WERI-Rb-1 (cell line): ENCODE data around the gene ELMO3.

Source experiments
- DNase-seq: peaks from one replicate; pipeline ENCODE4 v3.0.0-alpha.2; 2020
- H3K27ac ChIP-seq: fragments of 250-450 bp; sonication (Bioruptor Pico); 2 replicates; pipeline ENCODE4 v1.5.1; 2020; ENCODE audit warnings: mild to moderate bottlenecking, moderate library complexity
- H3K27me3 ChIP-seq: fragments of 250-450 bp; sonication (Bioruptor Pico); 2 replicates; pipeline ENCODE4 v1.5.1; 2021; ENCODE audit warnings: mild to moderate bottlenecking, low read depth, moderate library complexity; ENCODE audit not compliant: insufficient read depth, severe bottlenecking
- H3K36me3 ChIP-seq: fragments of 250-450 bp; sonication (Bioruptor Pico); 2 replicates; pipeline ENCODE4 v1.5.1; 2020; ENCODE audit warnings: mild to moderate bottlenecking, moderate library complexity
- H3K4me3 ChIP-seq: 2 replicates; pipeline ENCODE4 v1.5.1; 2011; ENCODE audit warnings: low read depth, mild to moderate bottlenecking, control low read depth, low read length
- H3K9me3 ChIP-seq: fragments of 250-450 bp; sonication (Bioruptor Pico); 2 replicates; pipeline ENCODE4 v1.5.1; 2021; ENCODE audit warnings: mild to moderate bottlenecking, moderate library complexity; ENCODE audit not compliant: severe bottlenecking
- TF ChIP-seq, protein P1 (sequence below): IDR thresholded peaks from 2 replicates; pipeline ENCODE4 v1.5.1; 2011; ENCODE audit warnings: low read depth, mild to moderate bottlenecking, control low read depth, inconsistent platforms, low read length

ELMO3 gene

GRCh38 chr16:67208154-67208896 lies 9.4 kb downstream of the ELMO3 start:
- Histone ChIP-seq H3K27me3 (no peaks in the 10 kb centered on the region), H3K27ac (no peak overlapping the region), H3K9me3 (no peaks in the 10 kb centered on the region), H3K36me3 (peaks cover 13% of the 10 kb centered on the region), H3K4me3 (no peak overlapping the region)
- no peak for DNase-seq
- TF ChIP-seq, protein P1, sequence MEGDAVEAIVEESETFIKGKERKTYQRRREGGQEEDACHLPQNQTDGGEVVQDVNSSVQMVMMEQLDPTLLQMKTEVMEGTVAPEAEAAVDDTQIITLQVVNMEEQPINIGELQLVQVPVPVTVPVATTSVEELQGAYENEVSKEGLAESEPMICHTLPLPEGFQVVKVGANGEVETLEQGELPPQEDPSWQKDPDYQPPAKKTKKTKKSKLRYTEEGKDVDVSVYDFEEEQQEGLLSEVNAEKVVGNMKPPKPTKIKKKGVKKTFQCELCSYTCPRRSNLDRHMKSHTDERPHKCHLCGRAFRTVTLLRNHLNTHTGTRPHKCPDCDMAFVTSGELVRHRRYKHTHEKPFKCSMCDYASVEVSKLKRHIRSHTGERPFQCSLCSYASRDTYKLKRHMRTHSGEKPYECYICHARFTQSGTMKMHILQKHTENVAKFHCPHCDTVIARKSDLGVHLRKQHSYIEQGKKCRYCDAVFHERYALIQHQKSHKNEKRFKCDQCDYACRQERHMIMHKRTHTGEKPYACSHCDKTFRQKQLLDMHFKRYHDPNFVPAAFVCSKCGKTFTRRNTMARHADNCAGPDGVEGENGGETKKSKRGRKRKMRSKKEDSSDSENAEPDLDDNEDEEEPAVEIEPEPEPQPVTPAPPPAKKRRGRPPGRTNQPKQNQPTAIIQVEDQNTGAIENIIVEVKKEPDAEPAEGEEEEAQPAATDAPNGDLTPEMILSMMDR = no peak

DNA sequence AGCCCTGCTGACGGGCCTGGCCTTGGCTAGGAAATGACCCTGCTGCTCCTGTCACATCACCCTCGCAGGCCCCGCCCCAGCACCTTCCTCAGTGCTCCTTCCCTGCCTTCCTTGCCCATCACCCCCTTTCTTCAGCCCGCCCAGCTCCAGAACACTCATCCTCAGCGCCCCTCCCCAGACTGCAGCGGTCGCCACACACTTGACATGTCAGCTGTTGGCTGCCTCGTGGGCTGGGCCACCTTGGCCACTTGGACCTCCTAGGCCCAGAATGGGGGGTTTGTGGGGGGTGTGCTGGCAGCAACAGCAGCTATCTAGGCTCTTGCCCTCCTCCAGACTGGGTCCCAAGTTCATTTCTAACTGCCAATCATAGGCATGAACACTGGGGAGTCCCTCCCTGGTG lies 10.6 kb downstream of the ELMO3 start:
- DNase-seq = no peak
- Histone ChIP-seq H3K27ac (no peak overlapping the region), H3K27me3 (no peaks in the 10 kb centered on the region), H3K9me3 (no peaks in the 10 kb centered on the region), H3K36me3 (peaks cover 2% of the 10 kb centered on the region; the same call in 1 of the 2 replicates), H3K4me3 (no peak overlapping the region)
- TF ChIP-seq, protein P1 = no peak

GRCh38 chr16:67210069-67210937 lies 11.4 kb downstream of the ELMO3 start:
- H3K36me3 ChIP-seq = no peaks in the 10 kb centered on the region
- H3K27me3 ChIP-seq = no peaks in the 10 kb centered on the region
- H3K4me3 ChIP-seq = no peak overlapping the region
- no peaks in the 10 kb centered on the region for H3K9me3 ChIP-seq
- TF ChIP-seq, protein P1 = no peak
- no peak overlapping the region for H3K27ac ChIP-seq
- no peak for DNase-seq

DNA sequence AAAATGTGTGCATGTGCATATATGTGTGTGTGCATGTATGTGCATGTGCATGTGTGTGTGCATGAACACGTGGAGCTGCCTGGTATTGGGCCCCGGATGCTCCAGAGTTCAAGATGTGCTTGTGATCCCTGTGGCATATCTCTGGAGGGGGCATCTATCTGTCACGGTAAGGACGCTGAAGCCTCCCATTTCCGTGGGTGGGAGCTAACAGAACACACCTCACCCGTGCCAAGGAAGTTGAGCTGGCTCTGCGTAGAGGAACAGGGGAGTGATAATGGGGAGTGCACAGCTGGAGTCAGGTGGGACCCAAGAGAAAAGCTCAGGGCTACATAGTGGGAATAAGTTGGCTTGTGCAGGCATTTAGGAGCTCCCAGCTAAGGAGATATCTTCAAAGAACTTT lies 12.7 kb downstream of the ELMO3 start:
- Histone ChIP-seq H3K4me3 (no peak overlapping the region), H3K9me3 (no peaks in the 10 kb centered on the region), H3K27ac (no peak overlapping the region), H3K27me3 (no peaks in the 10 kb centered on the region), H3K36me3 (no peaks in the 10 kb centered on the region)
- TF ChIP-seq, protein P1 = no peak
- no peak for DNase-seq

DNA sequence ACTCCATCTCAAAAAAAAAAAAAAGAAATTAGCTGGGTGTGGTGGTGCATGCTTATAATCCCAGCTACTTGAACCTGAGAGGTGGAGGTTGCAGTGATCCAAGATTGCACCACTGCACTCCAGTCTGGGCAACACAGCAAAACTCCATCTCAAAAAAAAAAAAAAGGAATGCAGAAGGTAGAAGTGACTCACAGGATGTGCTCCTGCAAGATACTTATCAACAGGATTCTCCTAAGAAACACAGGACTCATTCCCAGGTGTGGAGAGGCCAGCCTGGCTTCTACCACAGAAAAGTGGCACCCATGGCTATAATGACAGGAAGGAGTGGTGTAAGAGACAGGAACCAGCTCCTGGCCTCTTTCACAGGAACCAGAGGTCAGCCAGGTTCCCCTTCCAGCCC lies 13.8 kb downstream of the ELMO3 start:
- TF ChIP-seq, protein P1 = no peak
- DNase-seq = no peak
- no peak overlapping the region for H3K27ac ChIP-seq

More for the DNA sequence above, 13.8 kb downstream of the ELMO3 start:
- H3K9me3 ChIP-seq = no peaks in the 10 kb centered on the region
- H3K4me3 ChIP-seq = no peak overlapping the region
- H3K36me3 ChIP-seq = no peaks in the 10 kb centered on the region
- H3K27me3 ChIP-seq = no peaks in the 10 kb centered on the region
